22Rv1 (cell line): ENCODE data around the gene MAP4K4.

ENCODE experiments used
- CTCF ChIP-seq: fragments of 450-650 bp; IDR thresholded peaks from 2 replicates; pipeline ENCODE4 v1.5.1; 2017; ENCODE audit warnings: mild to moderate bottlenecking
- ZFX ChIP-seq: fragments of 450-650 bp; IDR thresholded peaks from 2 replicates; pipeline ENCODE4 v1.6.1; 2017; ENCODE audit warnings: antibody characterized with exemption, borderline replicate concordance

DNA sequence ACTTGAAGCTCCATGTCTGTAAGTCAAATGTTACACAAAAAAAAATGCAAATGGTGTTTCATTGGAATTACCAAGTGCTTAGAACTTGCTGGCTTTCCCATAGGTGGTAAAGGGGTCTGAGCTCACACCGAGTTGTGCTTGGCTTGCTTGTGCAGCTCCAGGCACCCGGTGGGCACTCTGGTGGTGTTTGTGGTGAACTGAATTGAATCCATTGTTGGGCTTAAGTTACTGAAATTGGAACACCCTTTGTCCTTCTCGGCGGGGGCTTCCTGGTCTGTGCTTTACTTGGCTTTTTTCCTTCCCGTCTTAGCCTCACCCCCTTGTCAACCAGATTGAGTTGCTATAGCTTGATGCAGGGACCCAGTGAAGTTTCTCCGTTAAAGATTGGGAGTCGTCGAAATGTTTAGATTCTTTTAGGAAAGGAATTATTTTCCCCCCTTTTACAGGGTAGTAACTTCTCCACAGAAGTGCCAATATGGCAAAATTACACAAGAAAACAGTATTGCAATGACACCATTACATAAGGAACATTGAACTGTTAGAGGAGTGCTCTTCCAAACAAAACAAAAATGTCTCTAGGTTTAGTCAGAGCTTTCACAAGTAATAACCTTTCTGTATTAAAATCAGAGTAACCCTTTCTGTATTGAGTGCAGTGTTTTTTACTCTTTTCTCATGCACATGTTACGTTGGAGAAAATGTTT is 196.3 kb downstream of the MAP4K4 start:
- no peak for TF ChIP-seq CTCF
- no peak for TF ChIP-seq ZFX
